K562 (cell line): ENCODE measurements around the gene BCL2L13. TPM values are rescaled to one million over a fixed set of nuclear protein-coding genes. Genes with fewer than 3 reads are reported as not detected.

Experiments used
- DEAF1 ChIP-seq: fragments of 450-650 bp; formaldehyde crosslinking; IDR thresholded peaks from 2 replicates; pipeline ENCODE4 v1.4.0; 2020; ENCODE audit warnings: mild to moderate bottlenecking, moderate library complexity
- ETV5 ChIP-seq: sonication (generic); formaldehyde crosslinking; IDR thresholded peaks from 2 replicates; pipeline ENCODE4 v1.4.0; 2020; ENCODE audit warnings: low read depth, mild to moderate bottlenecking, missing genetic modification reagents
- FIP1L1 ChIP-seq: fragments of 200-400 bp; formaldehyde crosslinking; IDR thresholded peaks from 2 replicates; pipeline ENCODE4 v1.6.1; 2018; ENCODE audit warnings: mild to moderate bottlenecking, low read depth, low read length; ENCODE audit not compliant: poor library complexity, severe bottlenecking
- GMEB1 ChIP-seq: fragments of 250-450 bp; sonication (Bioruptor Pico); IDR thresholded peaks from 2 replicates; pipeline ENCODE4 v1.4.0; 2020; ENCODE audit warnings: mild to moderate bottlenecking
- HOXB6 ChIP-seq: fragments of 250-450 bp; sonication (Bioruptor Pico); IDR thresholded peaks from 2 replicates; pipeline ENCODE4 v1.5.1; 2022; ENCODE audit warnings: mild to moderate bottlenecking, borderline replicate concordance
- KDM2B ChIP-seq: fragments of 250-450 bp; sonication (Bioruptor Pico); IDR thresholded peaks from 2 replicates; pipeline ENCODE4 v1.8.0; 2021; ENCODE audit warnings: mild to moderate bottlenecking, moderate library complexity
- KDM5B ChIP-seq: fragments of 200-600 bp; sonication (generic); IDR thresholded peaks from 2 replicates; pipeline ENCODE4 v1.6.1; 2012; ENCODE audit warnings: low read depth, mild to moderate bottlenecking, moderate library complexity, low read length, control low read depth, inconsistent platforms; ENCODE audit not compliant: insufficient replicate concordance
- LEF1 ChIP-seq: fragments of 450-650 bp; IDR thresholded peaks from 2 replicates; pipeline ENCODE4 v1.6.1; 2016; ENCODE audit warnings: mild to moderate bottlenecking
- PTRF ChIP-seq: fragments of 450-650 bp; IDR thresholded peaks from 2 replicates; pipeline ENCODE4 v1.6.1; 2016; ENCODE audit warnings: mild to moderate bottlenecking, missing genetic modification characterization, missing compliant biosample characterization
- REST ChIP-seq, 2 experiments: fragments of 450-650 bp; formaldehyde crosslinking in 1 of 2; IDR thresholded peaks; 2 replicates each; pipeline versions ENCODE4 v1.4.0 to v1.6.1; 2014 to 2020; ENCODE audit warnings: mild to moderate bottlenecking in 2 of 2, borderline replicate concordance in 1 of 2, low read depth in 1 of 2
- SOX6 ChIP-seq: fragments of 450-650 bp; IDR thresholded peaks from 2 replicates; pipeline ENCODE4 v1.6.1; 2014; ENCODE audit warnings: mild to moderate bottlenecking
- STAT5B ChIP-seq: fragments of 250-450 bp; sonication (Bioruptor Pico); IDR thresholded peaks from 2 replicates; pipeline ENCODE4 v1.8.0; 2021; ENCODE audit warnings: mild to moderate bottlenecking, inconsistent platforms
- ZEB2 ChIP-seq: fragments of 450-650 bp; IDR thresholded peaks from 2 replicates; pipeline ENCODE4 v1.6.1; 2016
- ZFPM2 ChIP-seq: fragments of 250-450 bp; sonication (Bioruptor Pico); IDR thresholded peaks from 2 replicates; pipeline ENCODE4 v1.5.1; 2022; ENCODE audit warnings: mild to moderate bottlenecking
- ZNF197 ChIP-seq: fragments of 200-800 bp; sonication (Bioruptor generic); IDR thresholded peaks from 2 replicates; pipeline ENCODE4 v1.6.1; 2016; ENCODE audit warnings: low read depth, missing genetic modification characterization, missing compliant biosample characterization
- polyA plus RNA-seq, 8 experiments: library from polyadenylated mRNA; depleted of rRNA in 4 of 8; stranded (reverse) in 5 of 8; unstranded in 3 of 8; fragments of >200 nt; fragmentation: Nextera tagmentation in 2 of 8; fragmentation: Illumina TruSeq in 1 of 8; extraction: Ambion mirVana in 2 of 8; extraction: Trizol in 1 of 8; gene quantifications; 2 replicates each; pipeline versions ENCODE4 v1.2.1 to v1.2.3, GENCODE V29; 2011 to 2014; ENCODE audit warnings: inconsistent platforms in 1 of 8, missing spikeins in 1 of 8
- total RNA-seq, 7 experiments: library from RNA; depleted of rRNA in 6 of 7; stranded (reverse); fragments of >200 nt in 6 of 7; fragmentation: Illumina TruSeq in 2 of 7; extraction: Trizol in 2 of 7; gene quantifications; 2 replicates each; pipeline versions ENCODE4 v1.2.1 to v1.2.3, GENCODE V29; 2011 to 2021; ENCODE audit warnings: low replicate concordance in 1 of 7

Gene BCL2L13
- total and polyA plus RNA-seq, 9 of the 15 experiments (the other 6 are each of a cell fraction or from before 2014, with no cell fraction given) = 41.5 to 63.4 (median 56.5) TPM

- TF ChIP-seq ZNF197 (CRISPR knock-in tag) (no peak), PTRF (no peak), DEAF1 (CRISPR knock-in tag) (no peak), LEF1 (no peak), REST (IDR thresholded peaks at IDR 0.05; ENCODE audit: borderline replicate concordance) (no peak), REST (CRISPR knock-in tag; IDR thresholded peaks at IDR 0.05; ENCODE audit: low read depth) (no peak), FIP1L1 (no peak), ETV5 (CRISPR knock-in tag) (no peak), KDM5B (peak; percentile 19), SOX6 (no peak), ZEB2 (no peak), ZFPM2 (no peak), GMEB1 (no peak), STAT5B (CRISPR knock-in tag) (no peak), HOXB6 (no peak), KDM2B (CRISPR knock-in tag) (peak; percentile 45; the same call in 1 of the 2 replicates)
These were observed 135.1 kb downstream of the BCL2L13 start (continued) for GRCh38 chr22:17773606-17774205.
